CD14-positive monocyte (primary cell): Measurements from ENCODE around the gene NADK2. TPM values are rescaled to one million over a fixed set of nuclear protein-coding genes. Genes with fewer than 3 reads are reported as not detected.

Experiments used
- DNase-seq, 3 donors: peaks; one replicate each; pipeline ENCODE4 v3.0.0-alpha.2; 2011 to 2022
- H2AFZ ChIP-seq: 2 replicates; pipeline ENCODE4 v1.6.0; 2012; ENCODE audit warnings: mild to moderate bottlenecking, low read depth, low read length, inconsistent platforms; ENCODE audit not compliant: insufficient read depth, poor library complexity, severe bottlenecking
- H3K27ac ChIP-seq, 2 donors: 1 replicate in 1 of 2; 2 replicates in 1 of 2; pipeline ENCODE4 v1.5.1; 2012 to 2013; ENCODE audit warnings: low read length in 2 of 2, control low read depth in 1 of 2, inconsistent platforms in 1 of 2, low read depth in 1 of 2, mild to moderate bottlenecking in 1 of 2
- H3K27me3 ChIP-seq, 2 donors: one replicate each; pipeline versions ENCODE4 v1.6.0 to v1.6.1; 2011 to 2013; ENCODE audit warnings: low read length in 2 of 2; ENCODE audit not compliant: control insufficient read depth in 2 of 2, insufficient read depth in 2 of 2
- H3K36me3 ChIP-seq, 2 donors: replicated peaks in 1 of 2; 1 replicate in 1 of 2; 2 replicates in 1 of 2; pipeline versions ENCODE4 v1.5.1 to v1.6.1; 2012 to 2013; ENCODE audit warnings: low read length in 2 of 2, control low read depth in 1 of 2, inconsistent platforms in 1 of 2, mild to moderate bottlenecking in 1 of 2; ENCODE audit not compliant: insufficient read depth in 2 of 2, control insufficient read depth in 1 of 2
- H3K4me1 ChIP-seq, 2 donors: 1 replicate in 1 of 2; 2 replicates in 1 of 2; pipeline versions ENCODE4 v1.5.1 to v1.6.1; 2012 to 2013; ENCODE audit warnings: low read length in 2 of 2, control low read depth in 1 of 2, inconsistent platforms in 1 of 2, mild to moderate bottlenecking in 1 of 2, moderate library complexity in 1 of 2; ENCODE audit not compliant: insufficient read depth in 2 of 2, control insufficient read depth in 1 of 2
- H3K4me2 ChIP-seq: replicated peaks from 2 replicates; pipeline ENCODE3; 2012; ENCODE audit warnings: low read length, moderate library complexity, mild to moderate bottlenecking; ENCODE audit not compliant: poor library complexity, severe bottlenecking; ENCODE audit errors: extremely low read depth
- H3K4me3 ChIP-seq, 3 experiments: fragments of 200-600 bp in 1 of 3; sonication (generic) in 1 of 3; replicated peaks in 1 of 3; 1 replicate in 2 of 3; 2 replicates in 1 of 3; pipeline ENCODE4 v1.5.1; 2011 to 2013; ENCODE audit warnings: low read length in 3 of 3, mild to moderate bottlenecking in 3 of 3, control low read depth in 2 of 3, low read depth in 2 of 3, inconsistent platforms in 1 of 3, moderate library complexity in 1 of 3
- H3K79me2 ChIP-seq: 2 replicates; pipeline ENCODE4 v1.6.0; 2012; ENCODE audit warnings: mild to moderate bottlenecking, control low read depth, inconsistent platforms, low read length, moderate library complexity; ENCODE audit not compliant: insufficient read depth
- H3K9ac ChIP-seq: 2 replicates; pipeline ENCODE4 v1.6.0; 2017; ENCODE audit warnings: low read length, mild to moderate bottlenecking; ENCODE audit not compliant: insufficient read depth, poor library complexity, severe bottlenecking
- H3K9me3 ChIP-seq, 2 donors: replicated peaks in 1 of 2; 1 replicate in 1 of 2; 2 replicates in 1 of 2; pipeline versions ENCODE4 v1.5.1 to v1.6.1; 2012 to 2013; ENCODE audit warnings: low read length in 2 of 2, control low read depth in 1 of 2; ENCODE audit not compliant: control insufficient read depth in 1 of 2, insufficient read depth in 1 of 2
- H4K20me1 ChIP-seq: 2 replicates; pipeline ENCODE4 v1.6.0; 2012; ENCODE audit warnings: mild to moderate bottlenecking, low read length, control low read depth, moderate library complexity; ENCODE audit not compliant: insufficient read depth
- H3K27ac Mint-ChIP-seq, 7 donors: one replicate each; pipeline ENCODE4 v1.8.0; 2020; ENCODE audit warnings: mild to moderate bottlenecking in 7 of 7, mixed read lengths in 7 of 7, moderate library complexity in 6 of 7, inconsistent platforms in 2 of 7
- H3K27me3 Mint-ChIP-seq, 3 donors: one replicate each; pipeline ENCODE4 v1.8.0; 2021 to 2022; ENCODE audit warnings: low read depth in 3 of 3, mild to moderate bottlenecking in 3 of 3, mixed read lengths in 3 of 3, moderate library complexity in 3 of 3, inconsistent platforms in 1 of 3
- H3K36me3 Mint-ChIP-seq, 2 donors: one replicate each; pipeline ENCODE4 v1.8.0; 2020; ENCODE audit warnings: mixed read lengths in 2 of 2, inconsistent platforms in 1 of 2, mild to moderate bottlenecking in 1 of 2
- H3K4me1 Mint-ChIP-seq: one replicate; pipeline ENCODE4 v1.8.0; 2020; ENCODE audit warnings: mild to moderate bottlenecking, mixed read lengths
- H3K4me3 Mint-ChIP-seq, 2 donors: one replicate each; pipeline ENCODE4 v1.8.0; 2020; ENCODE audit warnings: mild to moderate bottlenecking in 2 of 2, mixed read lengths in 2 of 2, moderate library complexity in 1 of 2
- H3K9me3 Mint-ChIP-seq, 7 donors: one replicate each; pipeline ENCODE4 v1.8.0; 2020 to 2022; ENCODE audit warnings: mixed read lengths in 7 of 7, mild to moderate bottlenecking in 6 of 7, moderate library complexity in 6 of 7, inconsistent platforms in 2 of 7
- CTCF ChIP-seq: fragments of 200-600 bp; IDR thresholded peaks from one replicate; pipeline ENCODE4 v1.8.0; 2022; ENCODE audit warnings: antibody characterized with exemption, mild to moderate bottlenecking
- WGBS: methylation state at CpG from one replicate; pipeline ENCODE4 v1.1.5; 2013; ENCODE audit warnings: missing lambda C conversion rate; ENCODE audit not compliant: insufficient coverage; 5-methylcytosine and 5-hydroxymethylcytosine counted together
- intact Hi-C, 2 donors: fragments of 100-400 bp; cut with micrococcal nuclease; formaldehyde crosslinking; loops; one replicate each; pipeline versions ENCODE4 v1.15.0 to v1.15.1; 2023
- polyA plus RNA-seq, 3 donors: library from polyadenylated mRNA; depleted of rRNA in 1 of 3; unstranded in 2 of 3; stranded (reverse) in 1 of 3; fragments of 300-500 nt in 2 of 3; fragments of >200 nt in 1 of 3; fragmentation: Illumina TruSeq in 2 of 3; gene quantifications; 1 replicate in 2 of 3; 2 replicates in 1 of 3; pipeline ENCODE4 v1.2.3, GENCODE V29; 2012 to 2021

The NADK2 gene
- polyA plus RNA-seq, 3 donors = 2.6 to 5.9 (median 3.3) TPM

DNA sequence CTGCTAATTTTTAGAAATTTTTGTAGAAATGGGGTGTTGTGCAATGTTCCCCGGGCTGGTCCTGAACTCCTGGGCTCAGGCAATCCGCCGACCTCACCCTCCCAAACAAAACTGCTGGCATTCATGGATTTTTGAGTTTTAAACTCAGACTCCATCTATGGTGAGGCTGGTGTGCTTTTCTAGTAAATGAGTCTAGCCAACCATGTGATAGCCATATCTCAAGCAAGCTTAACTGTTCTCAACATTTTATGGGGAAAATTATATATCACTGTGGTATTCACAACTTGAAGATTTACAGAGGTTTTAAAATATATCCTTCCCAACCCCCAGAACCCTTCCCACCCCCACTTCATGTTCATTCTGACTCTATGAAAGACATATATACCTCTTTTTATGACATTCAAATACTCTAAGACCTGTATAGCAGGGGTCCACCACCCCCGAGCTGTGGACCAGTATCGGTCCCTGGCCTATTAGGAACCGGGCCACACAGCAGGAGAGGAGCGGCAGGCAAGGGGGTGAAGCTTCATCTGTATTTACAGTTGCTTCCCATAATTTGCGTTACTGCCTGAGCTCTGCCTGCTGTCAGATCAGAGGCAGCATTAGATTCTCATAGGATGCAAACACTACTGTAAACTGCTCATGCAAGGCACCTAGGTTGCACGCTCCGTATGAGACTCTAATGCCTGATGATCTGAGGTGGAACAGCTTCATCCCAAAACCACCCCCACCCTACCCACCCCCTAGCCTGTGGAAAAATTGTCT, 4.5 kb upstream of the NADK2 start:
- Mint-ChIP-seq H3K4me3 (no peak overlapping the region), H3K27me3 (peaks cover 1 to 4% (median 2%) of the 10 kb centered on the region in 3 donors), H3K27ac (no peak overlapping the region), H3K36me3 (no peaks in the 10 kb centered on the region), H3K4me1 (peaks cover 6% of the 10 kb centered on the region), H3K9me3 (peaks cover 0 to 2% (median 0%) of the 10 kb centered on the region in 7 donors)
- no peak for TF ChIP-seq CTCF
- intact Hi-C loops = loop anchor here in 1 of 2 donors (10.0 kb wide), 1 partner anchor 1331 kb away; the partner anchor contains the start of genes BRIX1 and RAD1
- no peak overlapping the region for H3K4me2 ChIP-seq
- no peak for DNase-seq
- no peaks in the 10 kb centered on the region for H4K20me1 ChIP-seq
- no peaks in the 10 kb centered on the region for H3K36me3 ChIP-seq
- H3K27ac ChIP-seq = no peak overlapping the region
- peaks cover 7 to 10% of the 10 kb centered on the region in 2 donors for H3K4me1 ChIP-seq
- no peak overlapping the region for H2AFZ ChIP-seq
- peaks cover 2% of the 10 kb centered on the region for H3K79me2 ChIP-seq
- no peaks in the 10 kb centered on the region for H3K27me3 ChIP-seq
- H3K9me3 ChIP-seq = no peaks in the 10 kb centered on the region
- no peak overlapping the region for H3K4me3 ChIP-seq
- WGBS = 94% methylated on average over 6 of the region's 10 CpGs
- H3K9ac ChIP-seq = no peak overlapping the region

DNA sequence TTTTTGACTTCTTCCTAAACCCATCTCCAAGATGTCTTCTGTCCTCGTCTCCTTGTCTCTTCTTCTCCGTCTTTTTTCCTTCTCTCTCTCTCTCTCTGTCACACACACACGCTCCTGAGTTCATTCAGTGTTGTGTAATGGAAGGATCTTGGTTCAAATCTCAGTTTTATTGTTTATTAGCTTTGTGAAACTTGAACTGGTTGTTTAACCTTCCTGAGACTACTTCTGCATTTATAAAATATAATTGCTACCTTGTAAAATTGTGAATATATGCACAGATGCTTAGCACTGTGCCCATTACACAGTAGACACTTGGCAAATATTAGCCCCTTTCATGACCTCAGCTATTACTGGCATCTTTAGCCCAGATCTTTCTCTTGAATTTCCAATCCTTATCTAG, 2.4 kb upstream of the NADK2 start:
- no peak for DNase-seq
- no peak for TF ChIP-seq CTCF
- no CpG with 5 or more reads among the region's 3 CpGs for WGBS
- no peak overlapping the region for H3K9ac ChIP-seq
- Mint-ChIP-seq H3K9me3 (peaks cover 0 to 2% (median 0%) of the 10 kb centered on the region in 7 donors), H3K27me3 (peaks cover 1 to 4% (median 2%) of the 10 kb centered on the region in 3 donors), H3K4me1 (peaks cover 20% of the 10 kb centered on the region), H3K36me3 (no peaks in the 10 kb centered on the region), H3K4me3 (no peak overlapping the region), H3K27ac (no peak overlapping the region)
- H2AFZ ChIP-seq = peak overlapping the region; percentile 21
- peaks cover 13 to 26% of the 10 kb centered on the region in 2 donors for H3K4me1 ChIP-seq
- H4K20me1 ChIP-seq = no peaks in the 10 kb centered on the region
- H3K27ac ChIP-seq = no peak overlapping the region
- no peaks in the 10 kb centered on the region for H3K36me3 ChIP-seq
- peaks cover 23% of the 10 kb centered on the region for H3K79me2 ChIP-seq
- no peaks in the 10 kb centered on the region for H3K9me3 ChIP-seq
- no peaks in the 10 kb centered on the region for H3K27me3 ChIP-seq
- H3K4me3 ChIP-seq = no peak overlapping the region
- H3K4me2 ChIP-seq = no peak overlapping the region
- intact Hi-C loops = loop anchor here (5.0 to 10.0 kb wide), 3 partner anchors 92 to 1329 kb away; partner anchors contain the start of genes LMBRD2 (in 2 of the 2), SKP2 (in 2 of the 2), BRIX1 (in 1 of the 2) and RAD1 (in 1 of the 2)
